ENCODE measurements around the gene BOLA3.

- no peak for TF ChIP-seq POLR2AphosphoS5 (IDR thresholded peaks at IDR 0.05; ENCODE audit: low read depth, low read length)
- no peak for TF ChIP-seq TAF1 (IDR thresholded peaks at IDR 0.05; ENCODE audit: borderline replicate concordance, insufficient read depth, low read length)
- no peak for TF ChIP-seq REST (IDR thresholded peaks at IDR 0.05; ENCODE audit: insufficient read depth in 1 of 2, low read depth in 2 of 2, low read length in 2 of 2)
- TF ChIP-seq SIN3A (IDR thresholded peaks at IDR 0.05; ENCODE audit: borderline replicate concordance, insufficient read depth, low read length), result no peak
These were observed 37.2 kb downstream of the BOLA3 start for GRCh38 chr2:74110537-74110936.
